Stimulated activated naive B cell treated with anti-CD40 and anti-IgM and Interleukin-4, amounts not matched to agents 10 μg/mL and 1 μg/mL and 100 μg/mL, for 72 hours (primary cell): Measurements from ENCODE around the gene GPR176.
A peak's percentile ranks its signal among the peaks of the same experiment; 100 is the strongest.

Experiments
- ATAC-seq, 2 donors: fragments of 150-1000 bp; cut with Tn5 transposase; replicated peaks; 2 replicates each; pipeline ENCODE4 v1.10.0; 2021; ENCODE audit warnings: moderate library complexity in 1 of 2
- DNase-seq: peaks from one replicate; pipeline ENCODE4 v3.0.0; 2021
- H3K27ac Mint-ChIP-seq: one replicate; pipeline ENCODE4 v1.8.0; 2022; ENCODE audit warnings: mild to moderate bottlenecking, mixed read lengths
- H3K27me3 Mint-ChIP-seq, 2 donors: one replicate each; pipeline ENCODE4 v1.8.0; 2022; ENCODE audit warnings: mixed read lengths in 2 of 2
- H3K36me3 Mint-ChIP-seq, 2 donors: one replicate each; pipeline ENCODE4 v1.8.0; 2022; ENCODE audit warnings: mixed read lengths in 2 of 2, mild to moderate bottlenecking in 1 of 2
- H3K4me1 Mint-ChIP-seq, 2 donors: one replicate each; pipeline ENCODE4 v1.8.0; 2022; ENCODE audit warnings: mixed read lengths in 2 of 2, mild to moderate bottlenecking in 1 of 2
- H3K4me3 Mint-ChIP-seq, 2 donors: one replicate each; pipeline ENCODE4 v1.8.0; 2022; ENCODE audit warnings: mild to moderate bottlenecking in 2 of 2, mixed read lengths in 2 of 2, moderate library complexity in 1 of 2
- H3K9me3 Mint-ChIP-seq, 2 donors: one replicate each; pipeline ENCODE4 v1.8.0; 2022; ENCODE audit warnings: mixed read lengths in 2 of 2, mild to moderate bottlenecking in 1 of 2

GPR176 gene

DNA sequence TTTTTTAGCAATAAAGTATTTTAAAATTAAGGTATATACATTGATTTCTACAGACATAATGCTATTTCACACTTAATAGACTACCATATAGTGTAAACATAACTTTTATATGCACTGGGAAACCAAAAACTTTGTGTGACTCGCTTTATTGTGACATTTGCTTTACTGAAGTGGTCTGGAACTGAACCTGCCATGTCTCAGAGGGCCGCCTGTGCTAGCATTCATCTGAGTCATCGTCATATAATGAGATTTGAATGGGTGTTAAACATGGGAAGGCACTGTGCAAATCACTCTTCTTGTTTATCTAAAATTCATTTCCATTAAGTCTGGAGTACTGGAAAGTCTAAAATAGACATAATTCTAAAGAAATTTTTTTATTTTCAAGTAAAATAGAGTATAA is 26.8 kb upstream of the GPR176 start:
- Mint-ChIP-seq H3K27ac (no peak overlapping the region), H3K36me3 (peaks cover 44 to 59% of the 10 kb centered on the region in 2 donors), H3K4me3 (no peak overlapping the region), H3K9me3 (no peaks in the 10 kb centered on the region), H3K27me3 (no peaks in the 10 kb centered on the region), H3K4me1 (peaks cover 0 to 8% of the 10 kb centered on the region in 2 donors)
- ATAC-seq = no peak
- no peak for DNase-seq

DNA sequence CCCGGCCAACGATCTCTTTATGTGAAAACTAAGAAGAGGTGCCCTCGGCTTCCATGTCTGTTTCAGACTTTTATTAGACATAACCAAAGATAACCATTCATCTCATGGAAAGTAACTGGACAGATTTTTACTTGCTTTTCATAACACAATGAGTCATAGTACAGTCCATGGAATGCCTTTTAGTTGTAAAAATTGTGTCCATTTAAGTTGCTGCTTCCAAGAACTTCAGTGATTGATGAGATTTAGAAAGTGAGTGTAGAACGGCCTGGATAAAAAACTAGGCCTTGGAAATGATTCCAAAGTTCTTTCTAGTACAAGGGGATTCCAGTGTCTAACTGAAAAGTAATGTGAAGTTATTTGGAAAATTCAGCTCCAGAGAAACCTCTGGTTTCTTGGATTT is 24.7 kb upstream of the GPR176 start:
- DNase-seq (no peak), ATAC-seq (no peak)
- Mint-ChIP-seq H3K27ac (no peak overlapping the region), H3K36me3 (peaks cover 43 to 54% of the 10 kb centered on the region in 2 donors), H3K4me1 (peaks cover 5 to 14% of the 10 kb centered on the region in 2 donors), H3K27me3 (no peaks in the 10 kb centered on the region), H3K9me3 (no peaks in the 10 kb centered on the region), H3K4me3 (no peak overlapping the region)

DNA sequence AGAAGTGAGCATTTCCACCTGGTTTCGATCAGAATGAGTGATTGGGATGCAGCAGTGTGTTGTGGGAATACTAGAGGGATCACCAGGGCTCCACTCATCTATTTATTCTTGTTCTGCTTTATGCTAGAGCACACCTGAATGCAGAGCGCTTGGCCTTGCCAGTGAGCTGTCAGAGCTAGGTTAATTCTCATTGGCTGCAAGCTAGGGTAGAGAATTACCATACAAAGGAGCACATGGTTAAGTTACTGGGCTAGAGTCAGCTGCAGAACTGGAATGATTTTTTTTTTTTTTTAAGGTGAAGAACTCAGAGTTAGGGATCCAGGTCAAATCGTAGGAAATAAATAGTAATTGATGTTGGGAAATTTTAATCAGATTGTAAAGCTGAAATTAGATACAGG is 22.7 kb upstream of the GPR176 start:
- no peak for ATAC-seq
- no peak overlapping the region for H3K4me3 Mint-ChIP-seq
- no peaks in the 10 kb centered on the region for H3K27me3 Mint-ChIP-seq
- H3K9me3 Mint-ChIP-seq = no peaks in the 10 kb centered on the region
- H3K4me1 Mint-ChIP-seq = peaks cover 19 to 34% of the 10 kb centered on the region in 2 donors
- H3K36me3 Mint-ChIP-seq = peaks cover 46 to 62% of the 10 kb centered on the region in 2 donors
- DNase-seq = no peak
- H3K27ac Mint-ChIP-seq = no peak overlapping the region

DNA sequence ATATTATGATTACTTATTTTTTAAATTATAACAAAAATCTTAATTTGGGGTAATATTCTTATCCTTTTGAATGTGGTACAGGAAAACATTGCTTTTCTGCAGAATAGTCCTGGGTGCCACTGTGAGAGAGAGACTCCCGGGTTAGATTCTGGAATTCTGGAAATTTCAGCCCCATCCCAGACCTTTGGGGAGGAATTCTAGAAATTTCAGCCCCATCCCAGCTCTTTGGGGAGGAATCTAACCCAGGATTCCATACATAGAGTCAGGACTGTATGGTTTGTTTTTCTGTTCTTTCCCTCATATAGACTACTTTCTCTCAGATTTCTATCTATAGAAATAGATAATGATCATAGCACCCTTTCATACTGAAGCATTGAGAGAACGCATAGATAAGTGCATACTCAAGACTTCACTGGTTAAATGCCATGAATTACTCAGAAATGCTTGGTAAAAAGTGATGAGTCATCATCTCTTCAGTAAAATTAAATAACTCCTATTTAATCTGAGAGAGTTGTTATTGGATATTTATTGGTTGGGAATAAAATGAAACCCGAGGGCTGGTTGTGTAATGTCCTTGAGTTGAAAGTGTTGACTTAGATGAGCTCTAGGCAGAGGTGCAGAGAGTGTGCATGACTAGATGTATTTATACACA is 22.2 kb upstream of the GPR176 start:
- no peak for ATAC-seq
- Mint-ChIP-seq H3K27me3 (no peaks in the 10 kb centered on the region), H3K9me3 (no peaks in the 10 kb centered on the region), H3K4me1 (peaks cover 21 to 37% of the 10 kb centered on the region in 2 donors), H3K4me3 (no peak overlapping the region), H3K27ac (no peak overlapping the region), H3K36me3 (peaks cover 48 to 65% of the 10 kb centered on the region in 2 donors)
- DNase-seq = no peak

DNA sequence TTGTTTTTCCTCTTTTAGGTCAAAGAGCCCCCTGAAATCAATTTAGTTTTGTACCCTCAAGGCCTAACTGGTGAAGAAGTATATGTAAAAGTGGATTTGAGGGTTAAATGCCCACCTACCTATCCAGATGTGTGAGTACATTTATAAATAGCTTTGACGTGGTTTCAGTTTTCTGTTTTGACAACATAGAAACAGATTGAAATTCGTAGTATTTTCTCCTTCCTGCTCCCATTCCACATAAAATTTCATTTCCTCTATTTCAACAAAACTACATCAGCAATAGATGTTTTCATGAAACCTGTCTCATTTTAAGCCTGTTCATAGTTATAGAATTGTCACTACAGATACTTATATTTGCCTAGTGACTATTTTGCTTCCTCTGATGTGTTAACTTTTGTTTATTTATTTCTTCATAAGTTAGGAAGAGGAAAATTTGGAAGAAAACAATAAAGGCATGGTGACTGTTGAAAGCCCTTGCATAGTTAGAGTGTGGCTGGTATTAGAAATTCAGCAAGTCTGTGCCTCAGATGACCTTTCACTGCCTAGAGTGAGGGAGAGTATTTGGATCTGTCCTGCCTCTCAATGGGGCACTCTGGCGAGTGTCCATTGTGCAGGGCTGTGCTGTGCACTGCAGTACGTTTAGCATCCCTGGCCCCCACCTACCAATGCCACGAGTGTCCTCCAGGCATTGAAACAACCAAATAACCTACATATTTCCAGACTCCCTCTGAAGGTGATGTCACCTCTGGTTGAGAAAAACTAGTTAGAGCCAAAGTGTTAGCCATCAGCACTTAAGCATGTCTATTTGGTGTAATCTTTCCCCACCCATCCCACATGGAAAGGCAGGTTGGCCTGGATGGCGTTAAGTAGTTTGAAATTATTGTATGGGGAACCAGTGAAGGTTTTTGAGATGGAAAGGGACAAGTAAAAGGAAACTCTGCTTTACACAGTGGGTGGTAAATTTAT is 19.7 kb upstream of the GPR176 start:
- Mint-ChIP-seq H3K27me3 (no peaks in the 10 kb centered on the region), H3K4me1 (peaks cover 30 to 54% of the 10 kb centered on the region in 2 donors), H3K4me3 (peak overlapping the region; percentile 19 to 32), H3K36me3 (peaks cover 41 to 60% of the 10 kb centered on the region in 2 donors), H3K27ac (peak overlapping the region; percentile 88), H3K9me3 (no peaks in the 10 kb centered on the region)
- DNase-seq (no peak), ATAC-seq (peak; percentile 86 to 87)

DNA sequence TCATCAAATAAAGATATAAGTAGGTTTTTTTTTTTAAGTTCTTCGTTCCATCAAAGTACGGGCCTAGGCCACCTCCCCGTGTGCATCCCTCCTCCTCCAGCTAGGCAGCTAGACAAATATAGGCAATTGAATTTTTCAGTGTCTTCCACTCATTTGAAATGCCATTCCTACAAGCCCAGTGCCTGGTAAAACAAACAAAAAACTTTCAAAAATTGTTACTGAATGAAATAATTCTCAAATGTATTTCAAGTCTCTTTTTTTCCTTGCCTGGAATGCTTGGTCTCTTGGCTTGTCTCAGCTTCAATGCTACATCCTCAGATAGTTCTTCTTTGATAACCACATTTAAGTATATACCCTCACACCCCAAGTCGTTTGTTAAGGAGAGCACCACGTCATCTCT is 17.6 kb upstream of the GPR176 start:
- Mint-ChIP-seq H3K4me3 (peak overlapping the region; percentile 55 to 70), H3K4me1 (peaks cover 38 to 67% of the 10 kb centered on the region in 2 donors), H3K9me3 (peaks cover 3 to 5% of the 10 kb centered on the region in 2 donors), H3K27me3 (peaks cover 2 to 5% of the 10 kb centered on the region in 2 donors), H3K27ac (peak overlapping the region; percentile 62), H3K36me3 (peaks cover 32 to 53% of the 10 kb centered on the region in 2 donors)
- ATAC-seq (no peak), DNase-seq (no peak)

DNA sequence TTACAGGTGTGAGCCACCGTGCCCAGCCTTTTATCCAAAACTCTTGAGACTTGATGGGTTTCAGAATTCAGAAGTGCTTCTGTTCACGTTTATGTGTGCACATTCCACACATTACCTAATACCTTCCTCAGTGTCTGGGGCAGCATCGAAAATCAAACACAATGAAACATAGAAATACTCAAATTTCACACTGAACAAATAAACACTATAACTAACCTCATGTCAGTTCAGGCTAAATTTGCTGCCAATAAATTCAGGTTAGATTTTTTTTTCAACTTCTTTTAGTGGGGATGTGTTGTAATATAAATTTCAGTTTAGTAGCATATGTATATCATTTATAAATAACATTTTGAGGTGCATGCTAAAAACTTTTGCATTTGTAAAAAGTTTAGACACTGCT is 16.6 kb upstream of the GPR176 start:
- peaks cover 30 to 51% of the 10 kb centered on the region in 2 donors for H3K36me3 Mint-ChIP-seq

DNA sequence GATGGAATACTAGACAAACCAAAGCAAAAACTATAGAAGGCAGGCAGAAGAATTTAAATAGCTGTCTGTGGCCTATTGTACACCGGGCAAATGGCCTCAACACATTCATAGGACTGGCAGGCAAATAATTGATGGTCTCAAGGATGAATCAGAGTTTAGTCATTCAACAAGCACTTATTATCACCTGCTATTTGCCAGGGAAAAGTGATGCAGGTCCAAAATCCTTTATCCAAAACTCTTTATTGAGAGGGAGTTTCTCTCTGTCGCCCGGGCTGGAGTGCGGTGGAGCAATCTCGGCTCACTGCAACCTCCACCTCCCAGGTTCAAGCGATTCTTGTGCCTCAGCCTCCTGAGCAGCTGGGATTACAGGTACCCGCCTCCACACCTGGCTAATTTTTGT is 16.1 kb upstream of the GPR176 start:
- Mint-ChIP-seq H3K36me3 (peaks cover 30 to 51% of the 10 kb centered on the region in 2 donors), H3K9me3 (peaks cover 6 to 8% of the 10 kb centered on the region in 2 donors), H3K27me3 (peaks cover 6 to 10% of the 10 kb centered on the region in 2 donors), H3K4me1 (peaks cover 41 to 64% of the 10 kb centered on the region in 2 donors), H3K4me3 (peak overlapping the region; percentile 73 to 87), H3K27ac (no peak overlapping the region)
- ATAC-seq (no peak), DNase-seq (no peak)

More for the DNA sequence above, 16.6 kb upstream of the GPR176 start:
- Mint-ChIP-seq H3K27ac (no peak overlapping the region), H3K4me3 (peak overlapping the region; percentile 73 to 87), H3K9me3 (peaks cover 6 to 8% of the 10 kb centered on the region in 2 donors), H3K27me3 (peaks cover 6 to 10% of the 10 kb centered on the region in 2 donors), H3K4me1 (peaks cover 41 to 64% of the 10 kb centered on the region in 2 donors)
- DNase-seq (no peak), ATAC-seq (no peak)

DNA sequence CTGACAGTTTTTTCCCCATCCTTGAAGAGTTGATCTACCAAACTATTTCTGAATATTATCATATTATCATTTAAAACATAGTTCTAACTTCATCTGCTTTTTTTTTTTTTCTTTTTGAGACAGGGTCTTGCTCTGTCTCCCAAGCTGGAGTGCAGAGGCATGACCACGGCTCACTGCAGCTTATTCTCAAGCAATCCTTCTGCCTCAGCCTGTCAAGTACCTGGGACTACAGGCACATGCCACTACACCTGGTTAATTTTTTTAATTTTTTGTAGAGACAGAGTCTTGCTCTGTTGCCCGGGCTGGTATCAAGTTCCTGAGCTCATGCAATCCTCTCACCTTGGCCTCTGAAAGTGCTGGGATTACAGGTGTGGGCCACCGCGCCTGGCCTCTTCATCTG is 15.2 kb upstream of the GPR176 start:
- H3K27me3 Mint-ChIP-seq = peaks cover 6 to 10% of the 10 kb centered on the region in 2 donors

DNA sequence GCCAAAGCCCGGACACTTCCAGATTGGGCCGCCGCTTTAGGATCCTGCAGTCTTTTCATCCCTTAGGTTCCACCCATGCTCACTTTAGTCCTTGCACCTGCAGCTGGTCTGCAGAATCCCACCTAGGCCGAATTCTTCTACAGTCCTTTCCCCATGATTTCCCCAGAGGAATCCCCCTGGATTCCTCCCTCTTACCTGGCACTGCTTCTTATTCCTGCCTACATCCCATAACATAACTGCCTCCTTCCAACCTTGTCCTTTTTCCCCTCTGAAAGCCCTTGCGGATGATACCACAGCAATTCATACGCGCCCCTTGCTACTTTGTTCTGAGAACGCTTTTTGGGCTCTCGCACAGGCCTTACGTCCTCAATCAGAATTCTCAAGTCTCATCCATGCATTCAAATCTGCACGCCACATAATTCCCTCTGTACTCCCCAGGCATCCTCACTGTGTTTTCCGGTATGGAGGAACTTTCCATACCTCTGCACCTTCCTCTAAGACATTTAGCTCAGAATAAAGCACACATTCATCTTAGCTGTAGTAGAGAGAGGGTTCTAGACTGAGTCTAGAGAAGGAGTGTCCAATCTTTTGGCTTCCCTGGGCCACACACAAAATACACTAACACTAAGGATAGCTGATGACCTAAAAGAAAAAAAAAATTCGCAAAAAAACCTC is 14.5 kb upstream of the GPR176 start:
- peaks cover 33 to 55% of the 10 kb centered on the region in 2 donors for H3K4me1 Mint-ChIP-seq

More for the DNA sequence above, 15.2 kb upstream of the GPR176 start:
- no peak for DNase-seq
- Mint-ChIP-seq H3K27ac (no peak overlapping the region), H3K9me3 (peaks cover 6 to 8% of the 10 kb centered on the region in 2 donors), H3K36me3 (peaks cover 25 to 46% of the 10 kb centered on the region in 2 donors), H3K4me3 (peak overlapping the region; percentile 73 to 87), H3K4me1 (peaks cover 40 to 62% of the 10 kb centered on the region in 2 donors)
- no peak for ATAC-seq

DNA sequence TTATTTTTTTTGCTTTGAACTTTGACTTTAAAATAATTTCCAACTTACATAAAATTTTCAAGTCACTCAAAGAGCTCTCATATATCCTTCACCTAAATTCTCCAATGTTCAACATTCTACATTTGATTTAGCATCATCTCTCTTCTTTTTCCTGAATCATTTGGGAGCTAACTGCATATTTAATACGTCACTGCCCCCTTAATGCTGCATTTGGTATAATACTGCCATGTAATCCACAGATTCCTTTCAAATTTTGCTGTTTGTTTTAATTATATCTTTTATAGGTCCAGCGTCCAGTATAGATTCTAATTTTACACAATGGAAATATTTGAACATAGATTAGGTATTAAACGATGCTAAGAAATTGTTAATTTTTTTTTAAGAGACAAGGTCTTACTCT is 11.5 kb upstream of the GPR176 start:
- no peak overlapping the region for H3K27ac Mint-ChIP-seq
- ATAC-seq (no peak), DNase-seq (no peak)
- H3K9me3 Mint-ChIP-seq = peaks cover 6 to 8% of the 10 kb centered on the region in 2 donors
- peaks cover 10 to 23% of the 10 kb centered on the region in 2 donors for H3K36me3 Mint-ChIP-seq
- H3K4me3 Mint-ChIP-seq = no peak overlapping the region
- peaks cover 19 to 33% of the 10 kb centered on the region in 2 donors for H3K4me1 Mint-ChIP-seq
- H3K27me3 Mint-ChIP-seq = peaks cover 6 to 10% of the 10 kb centered on the region in 2 donors

More for the DNA sequence above, 14.5 kb upstream of the GPR176 start:
- no peak for DNase-seq
- peak; percentile 10 to 11 for ATAC-seq
- Mint-ChIP-seq H3K27me3 (peaks cover 6 to 10% of the 10 kb centered on the region in 2 donors), H3K27ac (peak overlapping the region; percentile 89), H3K9me3 (peaks cover 6 to 8% of the 10 kb centered on the region in 2 donors), H3K4me3 (peak overlapping the region; percentile 87 to 88), H3K36me3 (peaks cover 21 to 40% of the 10 kb centered on the region in 2 donors)

DNA sequence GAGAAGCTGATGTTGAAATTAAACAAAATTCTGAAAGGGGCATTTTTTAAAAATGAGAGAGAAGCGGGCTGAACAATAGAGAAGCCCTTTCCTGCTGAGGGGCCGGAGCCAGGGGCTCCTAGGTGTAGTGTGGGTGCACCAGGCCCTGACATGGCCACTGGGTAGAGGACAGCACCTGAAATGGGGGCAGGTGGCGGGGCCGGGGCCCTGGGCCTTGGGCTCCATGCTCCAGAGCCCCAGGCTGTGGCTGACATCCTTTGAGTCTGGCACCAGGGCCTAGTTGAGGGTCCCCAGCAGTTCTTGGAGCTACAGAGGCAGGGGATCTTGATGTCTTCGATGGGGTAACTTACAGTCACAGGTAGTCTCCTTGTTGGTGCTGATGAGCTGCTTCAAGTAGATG is 6.5 kb upstream of the GPR176 start:
- Mint-ChIP-seq H3K9me3 (no peaks in the 10 kb centered on the region), H3K27me3 (no peaks in the 10 kb centered on the region), H3K36me3 (no peaks in the 10 kb centered on the region), H3K4me1 (peaks cover 14 to 27% of the 10 kb centered on the region in 2 donors), H3K27ac (no peak overlapping the region), H3K4me3 (no peak overlapping the region)
- DNase-seq (no peak), ATAC-seq (no peak)

DNA sequence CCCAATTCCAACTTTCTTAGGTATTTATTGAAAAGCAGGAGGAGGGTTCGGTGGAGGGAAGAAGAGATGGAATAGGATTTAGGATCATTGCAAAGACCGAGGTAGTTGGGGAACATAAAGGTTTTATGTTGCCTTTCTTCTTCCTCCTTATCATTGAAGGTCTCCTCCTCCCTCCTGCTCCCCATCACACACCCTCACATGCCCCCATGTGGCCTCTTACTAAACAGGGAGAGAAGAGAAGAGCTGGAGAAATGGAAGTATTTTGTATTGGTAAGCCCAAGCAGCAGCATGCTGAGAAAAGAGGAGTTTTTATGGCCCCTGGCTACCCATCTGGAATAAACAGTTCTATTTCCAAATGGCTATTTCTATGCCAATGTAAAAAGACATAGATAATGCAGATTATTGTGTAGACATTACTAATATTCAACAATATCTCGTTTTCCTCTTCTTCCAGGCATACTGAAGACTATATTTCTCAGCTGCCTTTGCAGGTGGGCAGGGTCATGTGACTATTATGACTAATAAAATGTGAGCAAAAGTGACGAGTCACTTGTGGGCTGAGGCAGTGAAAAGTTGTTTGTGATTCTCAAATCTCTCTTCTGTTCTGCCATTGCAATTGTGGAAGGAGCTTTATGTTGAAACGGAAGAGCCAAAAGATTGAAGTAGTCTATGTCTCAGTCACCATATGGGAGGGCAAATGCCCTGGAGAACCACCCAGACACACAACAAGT is 5.2 kb upstream of the GPR176 start:
- H3K4me3 Mint-ChIP-seq = no peak overlapping the region
- H3K27ac Mint-ChIP-seq = no peak overlapping the region
- H3K4me1 Mint-ChIP-seq = peaks cover 18 to 35% of the 10 kb centered on the region in 2 donors
- H3K36me3 Mint-ChIP-seq = no peaks in the 10 kb centered on the region
- H3K9me3 Mint-ChIP-seq = no peaks in the 10 kb centered on the region
- H3K27me3 Mint-ChIP-seq = no peaks in the 10 kb centered on the region
- no peak for ATAC-seq
- DNase-seq = no peak
